Stimulated activated CD8-positive, alpha-beta memory T cell treated with anti-CD3 and anti-CD28 coated beads, Interleukin-12 subunit alpha, Interleukin-12 subunit beta, amount 100 ng/mL, for 4 hours (primary cell): ENCODE results near the gene INSIG1.

Experiments used
- DNase-seq: peaks from one replicate; pipeline ENCODE4 v3.0.0-alpha.2; 2020; ENCODE audit warnings: low read depth

The INSIG1 gene

DNA sequence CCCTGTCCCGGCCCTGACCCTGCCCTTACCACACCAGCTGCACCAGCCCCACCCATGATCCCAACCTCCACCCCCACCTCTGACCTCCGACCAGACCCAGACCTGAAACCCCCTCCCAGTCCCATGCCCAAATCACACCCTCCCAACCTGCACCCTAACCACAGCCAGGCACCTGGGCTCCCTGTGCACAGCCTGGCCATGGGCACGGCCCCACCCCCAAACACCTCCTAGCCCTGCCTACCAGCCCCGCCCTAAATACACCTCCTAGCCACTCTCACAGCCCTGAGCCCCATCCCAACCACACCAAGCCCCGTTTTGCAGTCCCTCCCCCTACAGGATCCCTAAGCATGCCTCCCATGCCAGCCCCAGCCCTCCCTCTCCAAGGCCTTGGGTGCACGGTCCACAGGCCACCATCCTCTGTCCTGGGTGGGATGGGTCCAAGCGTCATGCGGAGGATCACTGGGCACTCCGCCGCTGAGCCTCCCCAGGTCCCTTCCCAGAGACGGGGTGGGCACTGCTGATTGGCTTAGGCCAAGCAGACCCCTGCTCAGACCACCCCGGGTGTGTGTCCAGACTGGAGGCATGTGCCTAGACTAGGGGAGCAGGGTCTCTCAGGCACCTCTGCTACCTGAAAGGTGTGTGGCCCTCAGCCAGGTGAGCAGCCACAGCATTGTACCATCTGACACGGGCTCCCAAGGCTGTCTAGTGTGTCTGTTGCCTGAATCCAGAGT, 30.1 kb downstream of the INSIG1 start:
- no peak for DNase-seq

DNA sequence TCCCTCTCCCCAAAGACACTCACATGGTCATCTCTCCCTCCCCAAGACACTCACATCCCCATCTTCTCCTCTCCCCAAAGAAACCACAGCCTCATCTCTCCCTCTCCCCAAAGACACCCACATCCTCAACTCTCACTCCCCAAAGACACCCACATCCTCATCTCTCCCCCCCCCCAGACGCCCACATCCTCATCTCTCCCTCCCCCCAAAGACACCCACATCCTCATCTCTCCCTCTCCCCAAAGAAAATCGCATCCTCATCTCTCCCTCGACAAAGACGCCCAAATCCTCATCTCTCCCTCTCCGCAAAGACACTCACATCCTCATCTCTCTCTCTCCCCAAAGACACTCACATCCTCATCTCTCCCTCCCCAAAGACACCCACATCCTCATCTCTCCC, 31.5 kb downstream of the INSIG1 start:
- no peak for DNase-seq

DNA sequence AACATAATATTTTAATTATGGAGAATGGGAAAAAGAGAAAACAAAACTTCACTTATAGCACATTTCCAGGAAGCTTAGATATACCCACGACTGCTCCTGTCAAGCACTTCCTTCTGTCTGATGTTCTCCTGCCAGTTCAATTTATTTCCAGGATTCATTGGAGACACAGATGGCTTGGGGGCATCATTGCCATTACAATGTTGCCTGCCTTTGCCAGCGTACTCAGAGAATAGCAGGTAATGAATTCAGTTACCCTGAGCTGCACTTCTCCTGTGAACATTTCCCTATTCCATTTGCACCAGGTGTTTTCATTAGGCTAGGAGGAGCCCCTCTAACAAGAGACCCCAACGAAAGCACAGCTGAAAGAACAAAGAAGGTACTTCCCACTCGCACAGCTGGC, 33.7 kb downstream of the INSIG1 start:
- DNase-seq, result no peak

DNA sequence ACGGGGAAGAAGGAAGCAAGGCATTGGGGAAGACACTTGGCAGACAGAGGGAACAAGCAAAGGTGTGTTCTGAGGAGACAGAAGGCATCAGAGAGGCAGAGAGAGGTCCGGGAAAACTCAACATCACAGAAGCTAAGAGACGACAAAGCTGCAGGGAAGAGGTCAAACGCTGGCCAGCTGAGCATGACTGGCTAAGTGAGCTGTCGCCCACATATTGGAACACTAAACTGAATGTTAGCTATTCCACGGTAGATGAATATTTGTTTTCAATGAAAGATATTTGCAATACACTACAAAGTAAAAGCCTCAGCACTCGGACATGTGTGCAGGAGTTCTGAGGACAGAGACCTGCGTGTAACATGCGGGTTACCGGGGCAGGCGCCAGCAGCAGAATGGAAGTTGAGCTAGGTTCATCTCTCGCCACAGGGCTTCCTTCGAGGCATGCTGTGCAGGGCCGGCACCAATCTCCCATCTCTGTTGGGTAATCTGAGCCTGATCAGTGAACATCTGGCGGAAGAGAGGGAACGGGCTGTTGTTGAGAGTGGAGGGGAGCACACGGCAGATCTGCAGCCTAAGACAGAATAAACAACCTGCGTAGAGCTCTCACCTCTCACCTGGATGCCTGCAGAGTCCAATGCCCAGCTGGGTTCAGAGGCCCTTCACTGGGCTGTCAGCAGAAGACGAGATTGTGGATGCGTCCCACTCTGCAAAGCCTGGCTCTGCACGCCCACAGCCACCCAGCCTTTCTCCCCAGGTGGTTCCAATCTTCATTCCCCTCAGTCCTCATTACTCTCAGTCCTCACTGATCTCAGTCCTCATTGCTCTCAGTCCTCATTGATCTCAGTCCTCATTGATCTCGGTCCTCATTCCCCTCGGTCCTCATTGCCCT, 35.9 kb downstream of the INSIG1 start:
- DNase-seq, result no peak

DNA sequence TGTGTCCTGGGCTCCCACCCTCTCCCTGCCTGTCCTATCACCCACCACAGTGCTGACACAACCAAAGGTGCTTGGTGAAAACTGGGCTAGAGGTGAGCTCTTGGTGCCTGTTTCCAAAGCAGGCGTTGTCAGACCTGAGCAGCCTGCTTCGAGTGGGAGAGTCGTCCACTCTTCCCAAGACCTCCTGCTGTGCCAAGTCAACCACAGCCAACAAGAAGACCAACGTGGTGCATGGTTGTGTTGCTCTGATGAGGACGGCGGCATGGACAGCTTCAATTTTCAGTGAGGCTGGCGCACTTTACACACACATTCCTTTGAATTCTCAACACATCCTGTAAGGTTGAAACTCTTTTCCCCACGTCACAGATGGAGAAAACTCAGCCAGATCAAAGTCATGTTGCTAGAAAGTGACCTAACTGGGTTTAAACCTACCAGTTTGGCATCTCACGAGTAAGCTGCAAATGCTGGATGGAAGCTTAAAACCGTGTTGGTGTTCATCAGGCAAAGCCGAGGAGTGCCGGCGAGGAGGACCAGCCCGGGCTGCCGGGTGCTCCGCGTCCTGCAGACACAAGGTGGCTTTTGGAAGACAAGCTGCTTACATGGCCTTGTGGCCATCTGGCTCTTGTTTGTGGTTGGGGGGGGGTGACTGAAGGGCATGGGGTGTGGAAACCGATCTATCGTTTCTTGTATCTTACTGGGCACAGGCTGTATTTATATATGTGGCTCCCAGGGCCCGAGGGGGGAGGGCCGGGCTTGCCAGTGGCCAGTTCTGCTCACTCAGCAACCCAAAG, 39.3 kb downstream of the INSIG1 start:
- no peak for DNase-seq

DNA sequence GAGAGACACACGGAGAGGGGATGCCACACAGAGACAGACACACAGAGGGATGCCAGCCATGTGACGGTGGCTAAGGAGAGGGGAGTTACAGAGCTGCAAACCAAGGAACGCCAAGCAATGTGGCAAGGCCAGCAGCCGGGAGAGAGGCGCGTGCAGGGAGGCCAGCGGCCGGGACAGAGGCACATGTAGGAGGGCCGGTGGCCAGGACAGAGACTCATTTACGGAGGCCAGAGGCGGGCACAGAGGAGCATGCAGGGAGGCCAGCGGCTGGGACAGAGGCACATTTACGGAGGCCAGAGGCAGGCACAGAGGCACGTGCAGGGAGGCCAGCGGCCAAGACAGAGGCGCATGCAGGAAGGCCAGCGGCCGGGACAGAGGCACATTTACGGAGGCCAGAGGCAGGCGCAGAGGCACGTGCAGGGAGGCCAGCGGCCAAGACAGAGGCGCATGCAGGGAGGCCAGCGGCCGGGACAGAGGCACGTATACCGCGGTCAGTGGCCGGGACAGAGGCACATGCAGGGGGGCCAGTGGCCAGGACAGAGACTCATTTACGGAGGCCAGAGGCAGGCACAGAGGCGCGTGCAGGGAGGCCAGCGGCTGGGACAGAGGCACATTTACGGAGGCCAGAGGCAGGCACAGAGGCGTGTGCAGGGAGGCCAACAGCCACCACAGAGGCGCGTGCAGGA, 40.4 kb downstream of the INSIG1 start:
- no peak for DNase-seq

DNA sequence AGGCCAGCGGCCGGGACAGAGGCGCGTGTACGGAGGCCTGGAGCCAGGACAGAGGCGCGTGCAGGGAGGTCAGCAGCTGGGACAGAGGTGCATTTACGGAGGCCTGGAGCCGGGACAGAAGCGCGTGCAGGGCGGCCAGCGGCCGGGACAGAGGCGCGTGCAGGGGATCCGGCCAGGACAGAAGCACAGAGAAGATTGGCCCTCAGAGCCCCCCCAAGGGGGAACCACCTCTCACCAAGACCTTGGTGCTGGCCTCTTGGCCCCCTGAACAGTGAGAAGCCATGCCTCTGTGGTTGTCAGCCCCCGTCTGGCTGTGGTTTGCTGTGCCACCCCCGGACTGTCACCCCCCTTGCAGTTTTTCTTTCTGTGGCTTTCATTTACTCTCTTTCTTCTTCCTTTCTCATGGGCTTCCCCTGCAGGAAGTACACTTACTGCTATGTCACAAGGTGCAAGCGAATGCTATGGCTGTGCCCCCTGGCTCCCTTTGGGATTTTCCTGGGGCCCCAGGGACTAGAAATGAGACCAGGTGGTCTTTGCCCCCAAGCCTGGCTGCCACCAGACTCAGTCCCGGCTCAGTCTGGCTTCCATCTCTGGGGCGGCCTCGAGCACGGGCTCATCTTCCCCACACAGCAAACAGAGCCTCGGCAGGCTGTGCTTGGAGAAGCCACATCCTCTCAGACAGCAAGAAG, 41.1 kb downstream of the INSIG1 start:
- DNase-seq, result peak; percentile 23

DNA sequence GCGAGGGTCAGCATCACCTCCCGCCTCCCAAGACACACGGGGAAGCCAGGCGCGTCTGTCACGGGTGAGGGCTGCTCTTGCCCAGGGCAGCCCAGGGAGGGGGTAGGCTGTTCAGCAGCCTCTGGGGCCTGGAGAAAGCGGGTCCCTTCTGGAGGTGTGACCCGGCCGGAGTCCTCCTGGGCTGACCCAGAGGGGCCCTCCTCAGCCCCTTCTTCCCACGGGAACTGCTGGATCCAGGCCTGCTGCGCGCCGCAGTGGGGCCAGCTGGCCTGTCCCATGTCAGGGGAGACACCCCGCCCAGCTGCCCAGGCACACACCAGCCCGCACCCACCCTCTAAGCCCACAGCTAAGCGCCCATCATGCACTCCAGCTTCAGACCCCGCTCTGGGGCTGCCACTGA, 41.8 kb downstream of the INSIG1 start:
- no peak for DNase-seq

DNA sequence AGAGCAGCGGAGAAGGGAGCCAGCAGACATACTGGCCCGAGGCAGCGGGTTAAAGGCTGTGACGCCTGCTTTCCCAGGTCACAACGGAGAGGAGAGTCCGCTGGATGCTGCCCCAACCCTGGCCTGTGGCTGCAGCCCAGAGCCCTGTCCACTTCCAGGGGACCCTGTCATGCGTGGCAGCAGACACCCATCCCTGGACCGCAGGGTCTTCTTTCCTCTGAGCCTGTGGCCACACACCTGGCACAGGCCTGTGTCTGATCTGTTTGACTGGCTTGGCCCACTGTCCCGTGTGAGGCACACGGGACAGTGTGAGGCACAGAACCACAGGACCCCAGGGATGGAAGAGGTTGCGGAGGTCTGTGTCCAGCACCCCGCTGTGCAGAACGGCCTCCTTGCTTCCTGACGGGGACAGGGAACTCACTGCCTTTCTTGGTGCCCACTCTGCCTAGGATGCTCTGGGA, 42.4 kb downstream of the INSIG1 start:
- no peak for DNase-seq

DNA sequence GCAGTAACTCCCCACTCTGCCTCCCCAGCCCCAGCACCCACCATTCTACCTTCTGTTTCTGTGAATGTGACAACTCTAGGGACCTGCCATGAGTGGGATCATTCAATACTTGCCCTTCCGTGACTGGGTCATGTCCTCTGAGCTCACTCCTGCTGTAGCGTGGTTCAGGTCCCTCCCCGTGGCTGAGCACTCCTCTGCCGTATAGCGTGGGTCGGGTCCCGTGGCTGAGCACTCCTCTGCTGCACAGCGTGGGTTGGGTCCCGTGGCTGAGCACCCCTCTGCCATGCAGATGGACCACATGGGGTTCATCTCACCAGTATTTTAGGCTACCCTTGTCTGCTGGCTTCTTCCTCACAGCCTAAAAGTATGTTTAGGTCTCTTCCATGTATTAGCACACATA, 43.0 kb downstream of the INSIG1 start:
- DNase-seq, result no peak

DNA sequence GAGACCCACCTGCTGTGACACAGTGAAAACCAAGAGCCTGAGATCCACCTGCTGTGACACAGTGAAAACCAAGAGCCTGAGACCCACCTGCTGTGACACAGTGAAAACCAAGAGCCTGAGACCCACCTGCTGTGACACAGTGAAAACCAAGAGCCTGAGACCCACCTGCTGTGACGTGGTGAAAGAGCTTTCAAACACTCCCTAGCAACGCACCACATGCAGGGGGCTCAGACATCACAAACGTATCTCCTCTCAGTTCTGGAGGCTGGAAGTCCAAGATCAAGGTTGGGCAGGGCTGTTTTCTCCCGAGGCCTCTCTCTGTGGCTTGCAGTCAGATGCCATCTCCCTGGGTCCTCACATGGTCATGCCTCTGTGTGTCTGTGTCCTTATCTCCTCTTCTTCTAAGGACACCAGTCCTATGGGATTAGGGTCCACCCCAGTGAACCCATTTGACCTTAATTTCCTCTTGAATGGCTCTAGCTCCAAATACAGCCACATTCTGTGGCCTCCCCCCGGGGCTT, 43.8 kb downstream of the INSIG1 start:
- no peak for DNase-seq

DNA sequence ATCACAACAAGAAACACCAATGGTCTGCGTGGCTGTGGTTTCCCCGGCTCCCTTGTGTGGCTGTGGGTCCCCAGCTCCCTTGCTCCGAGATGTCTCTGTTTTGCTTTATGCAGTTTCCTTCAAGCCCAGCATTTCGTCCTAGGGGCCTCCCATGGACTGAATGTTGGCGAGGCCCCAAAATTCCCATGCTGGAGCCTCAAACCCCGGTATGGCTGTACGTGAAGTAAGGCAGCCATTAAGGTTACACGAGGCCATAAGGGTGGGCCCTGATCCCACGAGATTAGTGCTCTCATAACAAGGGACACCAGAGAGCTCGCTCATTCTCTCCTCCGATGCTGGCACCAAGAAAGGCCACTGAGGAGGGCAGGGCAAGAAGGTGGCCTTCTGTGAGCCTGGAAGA, 44.6 kb downstream of the INSIG1 start:
- no peak for DNase-seq

DNA sequence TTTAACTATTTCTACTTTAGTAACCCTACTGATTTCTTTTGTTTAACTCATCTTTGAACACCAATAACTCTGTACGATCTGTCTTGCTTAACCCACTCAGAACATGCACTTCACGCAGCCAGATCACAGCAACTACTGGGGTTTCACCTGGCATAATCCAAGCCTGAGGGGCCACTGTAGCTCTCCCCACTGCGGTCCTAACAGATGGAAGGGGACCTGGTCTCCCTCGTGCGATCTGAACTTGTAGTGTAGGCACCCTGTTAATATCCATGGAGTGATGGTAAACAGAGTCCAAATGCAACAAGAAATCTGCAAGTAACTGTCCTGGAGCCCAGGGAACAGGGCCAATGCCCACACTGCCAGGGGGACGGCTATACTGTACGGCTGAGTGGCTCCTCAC, 45.5 kb downstream of the INSIG1 start:
- no peak for DNase-seq

DNA sequence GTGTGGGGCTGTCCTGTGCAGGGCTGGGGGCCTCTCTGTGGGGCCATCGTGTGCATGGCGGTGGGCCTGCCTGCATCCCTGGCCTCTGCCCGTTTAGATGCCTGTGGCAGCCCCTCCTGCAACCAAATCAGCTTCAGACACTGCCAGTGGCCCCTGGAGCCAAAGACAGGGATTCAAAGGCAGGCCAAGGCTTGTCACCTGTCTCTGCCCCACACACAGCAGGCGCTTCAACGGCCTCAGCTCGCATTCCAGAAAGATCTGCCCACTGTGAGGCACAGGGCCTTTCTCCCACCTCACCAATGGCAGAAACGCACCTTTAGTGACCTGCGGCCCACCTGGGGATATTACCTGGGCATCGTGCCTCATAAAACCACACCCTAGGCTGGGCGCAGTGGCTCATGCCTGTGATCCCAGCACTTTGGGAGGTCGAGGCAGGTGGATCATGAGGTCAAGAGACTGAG, 46.0 kb downstream of the INSIG1 start:
- no peak for DNase-seq

DNA sequence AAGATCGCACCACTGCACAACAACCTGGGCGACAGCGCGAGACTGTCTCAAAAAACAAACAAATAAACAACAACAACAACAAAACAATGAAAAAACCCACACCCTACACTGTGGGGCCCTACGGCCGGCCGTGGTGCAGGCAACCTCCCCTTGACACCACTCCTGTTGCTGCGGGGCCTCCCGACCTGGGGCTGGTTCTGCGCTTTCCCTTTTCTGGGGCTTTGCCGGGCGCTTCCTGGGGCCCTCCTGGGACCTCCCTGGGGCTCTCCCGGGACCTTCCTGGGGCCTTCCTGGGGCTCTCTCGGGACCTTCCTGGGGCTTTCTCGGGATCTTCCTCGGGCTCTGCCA, 46.6 kb downstream of the INSIG1 start:
- DNase-seq, result no peak

DNA sequence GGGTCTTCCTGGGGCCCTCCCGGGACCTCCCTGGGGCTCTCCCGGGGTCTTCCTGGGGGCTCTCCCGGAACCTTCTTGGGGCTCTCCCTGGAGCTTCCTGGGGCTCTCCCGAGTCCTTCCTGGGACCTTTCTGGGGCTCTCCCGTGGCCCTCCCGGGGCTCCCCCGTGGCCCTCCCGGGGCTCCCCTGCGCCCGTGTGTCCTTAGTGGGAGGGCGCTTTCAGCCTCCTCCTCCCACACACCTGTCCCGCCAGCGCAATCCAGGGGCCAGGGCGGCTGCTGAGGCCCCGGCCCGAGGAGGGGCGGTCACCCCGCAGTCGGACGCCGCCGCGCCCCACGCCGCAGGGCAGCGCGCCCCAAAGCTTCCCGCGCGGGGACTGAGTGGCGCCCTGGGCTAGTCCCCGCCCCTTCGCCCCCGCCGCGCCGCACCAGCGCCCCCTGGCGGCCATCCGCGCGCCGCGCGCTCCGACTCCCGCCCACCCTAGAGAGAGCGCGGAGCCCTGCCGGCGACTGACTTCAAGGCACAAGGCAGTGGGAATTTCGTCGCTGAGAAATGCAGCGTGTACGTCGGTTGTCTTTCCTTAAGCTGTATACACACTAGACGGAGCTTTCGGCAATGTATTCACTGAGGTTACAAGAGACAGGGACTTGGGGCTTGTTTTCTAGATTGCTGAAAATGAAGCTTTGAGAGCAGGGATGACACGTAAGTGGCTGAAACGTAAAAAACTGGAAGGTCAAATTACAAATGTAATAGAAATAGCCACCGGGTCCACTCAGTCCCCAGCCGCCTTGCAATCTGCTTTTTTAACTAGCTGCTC, 47.1 kb downstream of the INSIG1 start:
- DNase-seq, result peak; percentile 75

DNA sequence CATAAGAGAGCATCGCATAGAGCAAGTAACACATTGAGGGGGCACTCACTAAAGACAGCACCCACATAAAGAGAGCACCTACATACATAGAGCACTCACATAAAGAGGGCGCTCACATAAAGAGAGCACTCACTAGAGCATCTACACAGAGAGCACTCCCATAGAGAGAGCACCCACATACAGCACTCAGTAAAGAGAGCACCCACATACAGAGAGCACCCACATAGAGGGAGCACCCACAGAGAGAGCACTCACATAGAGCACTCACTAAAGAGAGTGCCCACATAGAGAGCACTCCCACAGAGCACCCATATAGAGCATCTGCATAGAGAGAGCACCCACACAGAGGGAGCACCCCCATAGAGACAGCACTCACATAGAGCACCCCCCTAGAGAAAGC, 47.8 kb downstream of the INSIG1 start:
- DNase-seq, result no peak

DNA sequence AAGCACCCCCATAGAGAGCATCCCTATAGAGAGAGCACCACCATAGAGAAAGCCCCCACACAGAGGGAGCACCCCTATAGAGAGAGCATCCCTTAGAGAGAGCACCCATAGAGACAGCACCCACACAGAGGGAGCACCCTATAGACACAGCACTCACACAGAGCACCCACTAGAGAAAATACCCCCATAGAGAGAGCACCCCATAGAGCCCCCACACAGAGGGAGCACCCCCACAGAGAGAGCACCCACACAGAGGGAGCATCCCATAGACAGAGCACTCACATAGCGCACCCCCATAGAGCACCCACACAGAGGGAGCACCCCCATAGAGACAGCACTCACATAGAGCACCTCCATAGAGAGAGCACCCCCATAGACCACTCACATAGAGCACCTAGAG, 48.6 kb downstream of the INSIG1 start:
- DNase-seq, result no peak

DNA sequence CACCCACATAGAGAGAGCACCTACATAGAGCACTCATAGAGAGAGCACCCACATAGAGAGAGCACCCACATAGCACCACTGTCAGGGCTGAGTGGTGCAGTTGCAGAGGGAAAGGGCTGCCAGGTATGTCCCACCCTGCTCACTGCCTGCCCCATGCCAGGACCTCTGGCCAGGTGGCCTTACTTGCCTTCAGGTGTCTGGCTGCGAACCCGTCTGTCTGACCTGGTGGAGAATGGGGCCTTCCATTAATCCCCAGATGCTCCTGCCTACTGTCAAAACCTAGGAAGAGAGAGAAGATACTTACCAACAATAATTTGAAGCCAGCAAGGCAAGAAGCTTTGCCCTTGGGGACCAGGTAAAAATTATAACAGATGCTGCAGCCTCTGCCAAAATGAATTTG, 51.1 kb downstream of the INSIG1 start:
- no peak for DNase-seq

DNA sequence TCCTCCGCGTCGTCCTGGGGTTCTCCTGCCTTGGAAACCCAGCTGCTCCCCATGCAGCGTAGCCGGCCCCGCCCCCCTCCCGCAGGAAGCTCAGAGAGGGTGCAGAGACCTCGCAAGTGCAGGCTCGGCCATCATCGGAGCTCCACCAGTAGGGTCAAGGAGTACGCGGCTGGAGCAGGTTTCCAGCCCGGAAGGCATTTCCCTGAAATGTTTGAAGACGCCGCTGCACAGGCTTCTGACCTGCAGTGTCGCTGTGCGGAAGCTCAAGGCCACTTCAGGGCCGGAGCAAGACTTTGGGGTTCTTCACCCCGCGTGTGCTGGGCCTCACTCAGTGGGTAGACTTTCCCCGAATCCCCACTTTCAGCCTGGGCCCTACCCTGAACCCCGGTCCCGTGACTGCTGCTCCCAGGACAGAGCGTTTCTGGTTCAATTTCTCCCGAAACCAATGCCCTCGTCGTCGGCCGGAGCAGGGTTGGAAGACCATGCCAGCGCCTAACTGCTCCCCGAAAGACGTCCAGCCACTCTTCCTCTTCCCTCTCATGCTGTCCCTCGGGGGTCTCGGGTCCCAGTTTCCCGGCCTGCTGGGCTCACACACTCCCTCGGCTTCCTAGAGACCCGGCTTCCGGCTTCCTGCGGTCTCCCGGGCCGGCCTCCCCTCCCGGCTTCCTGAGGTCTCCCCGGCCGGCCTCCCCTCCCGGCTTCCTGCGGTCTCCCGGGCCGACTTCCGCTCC, 52.1 kb downstream of the INSIG1 start:
- DNase-seq, result no peak
